Neural crest cell (in vitro differentiated cells): ENCODE measurements around the gene MEGF9. TPM values are rescaled to one million over a fixed set of nuclear protein-coding genes. Genes with fewer than 3 reads are reported as not detected.

Experiments
- DNase-seq: peaks from one replicate; pipeline ENCODE4 v3.0.0; 2021; ENCODE audit warnings: low read depth, mixed read lengths, low spot score
- H3K27ac Mint-ChIP-seq: one replicate; pipeline ENCODE4 v1.8.0; 2021; ENCODE audit warnings: mild to moderate bottlenecking, mixed read lengths; ENCODE audit not compliant: unreplicated experiment
- H3K27me3 Mint-ChIP-seq: 2 replicates; pipeline ENCODE4 v1.8.0; 2021; ENCODE audit warnings: low read depth, mild to moderate bottlenecking, mixed read lengths
- H3K36me3 Mint-ChIP-seq: 2 replicates; pipeline ENCODE4 v1.8.0; 2021; ENCODE audit warnings: low read depth, mild to moderate bottlenecking, mixed read lengths
- H3K4me1 Mint-ChIP-seq: 2 replicates; pipeline ENCODE4 v1.8.0; 2021; ENCODE audit warnings: mixed read lengths
- H3K4me3 Mint-ChIP-seq: one replicate; pipeline ENCODE4 v1.8.0; 2021; ENCODE audit warnings: mild to moderate bottlenecking, mixed read lengths
- H3K9me3 Mint-ChIP-seq: 2 replicates; pipeline ENCODE4 v1.8.0; 2021; ENCODE audit warnings: mixed read lengths
- total RNA-seq: library from RNA; stranded (reverse); gene quantifications from 2 replicates; pipeline ENCODE4 v1.2.1, GENCODE V29; 2021
- TF ChIP-seq, protein P1 (sequence below): fragments of 200-600 bp; sonication (generic); conservative IDR thresholded peaks from 2 replicates; pipeline ENCODE4 v1.5.0; 2021; ENCODE audit warnings: antibody characterized with exemption, mild to moderate bottlenecking

The MEGF9 gene
- total RNA-seq, 1 donor from 2014 or later = 22.2 TPM

DNA sequence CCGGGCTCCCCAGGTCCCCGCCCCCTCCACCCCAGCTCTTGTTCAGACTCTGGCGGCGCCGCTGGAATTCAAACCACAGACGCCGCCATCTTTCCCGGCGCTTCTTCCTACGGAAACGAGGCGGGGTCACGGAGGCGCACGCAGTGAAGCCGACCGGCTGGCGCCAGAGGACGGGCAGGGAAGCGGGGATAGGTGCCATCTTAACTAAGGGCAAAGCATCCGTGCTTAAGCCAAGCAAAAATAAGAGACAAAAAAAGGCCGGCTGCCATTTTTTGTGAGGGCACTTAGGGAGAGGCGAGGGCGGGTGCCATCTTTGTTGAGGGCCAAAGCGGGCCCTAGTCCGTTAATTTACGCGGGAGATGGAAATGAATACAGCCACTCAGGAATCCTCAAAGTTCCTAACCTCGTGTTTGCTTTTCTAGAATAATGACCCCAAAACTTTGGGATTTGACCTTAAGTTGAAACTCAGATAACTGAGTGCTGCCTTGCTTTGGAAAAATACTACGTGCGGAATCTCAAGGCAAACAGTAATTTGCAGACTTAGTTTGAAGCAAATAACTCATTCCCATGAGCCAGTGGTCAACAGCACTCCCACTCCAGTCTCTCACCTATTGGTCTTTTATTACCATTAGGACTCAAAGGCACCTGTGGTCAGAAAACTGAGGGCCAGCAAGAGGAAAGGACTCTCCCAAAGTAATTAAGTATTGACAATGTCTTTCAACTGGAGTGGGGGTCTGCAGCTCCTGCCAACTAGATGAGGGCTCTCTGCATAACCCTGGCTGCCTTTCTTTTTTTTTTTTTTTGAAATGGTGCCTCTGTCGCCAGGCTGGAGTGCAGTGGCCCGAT is 134.0 kb downstream of the MEGF9 start, which contains the start of gene CDK5RAP2:
TSS of gene CDK5RAP2 (minus strand) at position 117 of the 846 bp plus-strand sequence. CDS start 189 bp downstream, outside the sequence.
- TF ChIP-seq, protein P1, sequence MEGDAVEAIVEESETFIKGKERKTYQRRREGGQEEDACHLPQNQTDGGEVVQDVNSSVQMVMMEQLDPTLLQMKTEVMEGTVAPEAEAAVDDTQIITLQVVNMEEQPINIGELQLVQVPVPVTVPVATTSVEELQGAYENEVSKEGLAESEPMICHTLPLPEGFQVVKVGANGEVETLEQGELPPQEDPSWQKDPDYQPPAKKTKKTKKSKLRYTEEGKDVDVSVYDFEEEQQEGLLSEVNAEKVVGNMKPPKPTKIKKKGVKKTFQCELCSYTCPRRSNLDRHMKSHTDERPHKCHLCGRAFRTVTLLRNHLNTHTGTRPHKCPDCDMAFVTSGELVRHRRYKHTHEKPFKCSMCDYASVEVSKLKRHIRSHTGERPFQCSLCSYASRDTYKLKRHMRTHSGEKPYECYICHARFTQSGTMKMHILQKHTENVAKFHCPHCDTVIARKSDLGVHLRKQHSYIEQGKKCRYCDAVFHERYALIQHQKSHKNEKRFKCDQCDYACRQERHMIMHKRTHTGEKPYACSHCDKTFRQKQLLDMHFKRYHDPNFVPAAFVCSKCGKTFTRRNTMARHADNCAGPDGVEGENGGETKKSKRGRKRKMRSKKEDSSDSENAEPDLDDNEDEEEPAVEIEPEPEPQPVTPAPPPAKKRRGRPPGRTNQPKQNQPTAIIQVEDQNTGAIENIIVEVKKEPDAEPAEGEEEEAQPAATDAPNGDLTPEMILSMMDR = no peak
- peak; percentile 81 for DNase-seq
- H3K4me3 Mint-ChIP-seq = peak within 1 kb of the TSS; percentile 99
- peak within 1 kb of the TSS; percentile 96 for H3K27ac Mint-ChIP-seq
- H3K36me3 Mint-ChIP-seq = peaks cover 6% of the 10 kb centered on the region
- peaks cover 54% of the 10 kb centered on the region for H3K4me1 Mint-ChIP-seq
- peaks cover 3% of the 10 kb centered on the region for H3K9me3 Mint-ChIP-seq
- H3K27me3 Mint-ChIP-seq = no peaks in the 10 kb centered on the region

DNA sequence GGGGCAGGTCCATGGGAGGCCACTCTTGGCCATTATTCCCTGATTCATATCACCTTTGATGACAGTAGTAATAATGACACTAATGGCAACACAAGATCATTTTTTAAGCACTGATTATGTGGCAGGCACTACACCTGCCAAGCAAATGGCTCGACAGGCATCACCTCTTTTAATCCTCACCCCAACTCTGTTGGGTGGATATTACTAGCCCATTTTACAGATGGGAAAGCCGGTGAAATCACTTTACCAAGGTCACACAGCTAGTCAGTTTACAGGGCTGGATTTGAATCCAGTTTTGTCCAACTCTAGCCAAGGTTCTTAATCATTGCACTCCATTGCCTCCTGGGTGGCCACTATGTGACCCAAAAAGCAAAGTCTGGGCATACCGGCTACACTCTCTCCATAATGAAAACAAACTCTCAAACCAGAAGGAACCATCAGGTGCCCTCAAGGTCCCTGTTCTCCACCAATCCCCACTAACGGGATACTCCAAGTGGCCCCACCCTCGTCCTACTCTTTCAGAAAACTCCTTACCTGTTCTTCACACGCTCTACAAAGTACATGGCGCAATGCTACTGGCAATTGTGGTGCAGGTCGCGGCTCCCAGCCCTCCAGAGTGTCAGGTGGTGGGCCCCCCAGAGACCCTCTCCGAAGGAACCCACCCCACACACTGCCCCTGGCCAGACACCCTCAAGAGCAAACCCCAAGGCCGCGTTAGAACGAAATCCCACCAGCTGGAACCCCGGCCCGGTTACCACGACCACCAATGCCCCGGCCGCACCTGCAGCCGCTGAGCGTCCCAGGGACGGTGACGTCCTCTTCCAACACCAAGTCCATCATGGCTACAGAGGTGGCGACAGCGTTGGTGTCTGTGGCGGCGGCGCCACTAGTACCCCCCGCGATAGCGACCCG is 134.9 kb downstream of the MEGF9 start:
- TF ChIP-seq, protein P1 = no peak
- DNase-seq = no peak
- Mint-ChIP-seq H3K27ac (peak overlapping the region; percentile 96), H3K27me3 (no peaks in the 10 kb centered on the region), H3K36me3 (peaks cover 6% of the 10 kb centered on the region), H3K4me3 (peak overlapping the region; percentile 99), H3K4me1 (peaks cover 45% of the 10 kb centered on the region), H3K9me3 (peaks cover 3% of the 10 kb centered on the region)

DNA sequence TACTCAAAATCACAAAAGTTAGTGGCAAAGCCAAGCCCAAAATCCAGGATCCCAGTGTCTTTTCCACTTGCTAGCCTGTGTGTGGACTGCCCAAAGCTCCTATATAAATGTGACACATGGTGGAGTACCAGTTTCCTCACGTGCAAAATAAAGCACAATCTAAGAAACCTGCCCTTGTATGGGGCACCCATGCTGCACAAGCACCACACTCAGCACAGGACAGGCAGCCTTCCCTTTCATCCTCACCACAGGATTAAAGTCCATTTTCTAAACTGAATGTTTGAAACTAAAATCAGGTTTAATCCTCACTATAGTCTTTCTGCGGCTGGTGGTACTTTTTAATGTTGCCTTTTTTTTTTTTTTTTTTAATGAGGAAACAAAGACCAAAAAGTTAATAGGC is 139.8 kb downstream of the MEGF9 start:
- H3K27me3 Mint-ChIP-seq = no peaks in the 10 kb centered on the region
- no peak overlapping the region for H3K4me3 Mint-ChIP-seq
- no peaks in the 10 kb centered on the region for H3K9me3 Mint-ChIP-seq
- DNase-seq = no peak
- TF ChIP-seq, protein P1 = no peak
- H3K27ac Mint-ChIP-seq = no peak overlapping the region
- peaks cover 5% of the 10 kb centered on the region for H3K36me3 Mint-ChIP-seq
- H3K4me1 Mint-ChIP-seq = peaks cover 23% of the 10 kb centered on the region

DNA sequence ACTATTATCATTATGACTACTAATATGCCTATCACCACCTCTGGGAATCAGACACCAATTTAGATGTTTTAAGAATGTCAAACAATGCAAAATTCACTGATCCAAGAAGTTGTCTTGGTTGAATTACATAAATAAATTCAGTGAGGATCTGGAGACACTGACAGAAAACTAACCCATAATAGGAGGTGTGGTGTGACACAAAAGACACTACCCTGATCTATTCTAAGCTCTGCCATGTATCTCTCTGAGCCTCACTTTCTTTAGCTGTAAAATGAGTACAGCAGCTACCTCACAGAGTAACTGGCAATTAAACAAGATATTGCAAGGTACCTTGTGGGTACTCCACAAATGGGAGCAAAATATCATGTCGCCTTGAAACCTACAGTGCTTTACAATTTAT is 141.8 kb downstream of the MEGF9 start:
- no peak for DNase-seq
- H3K9me3 Mint-ChIP-seq = no peaks in the 10 kb centered on the region
- no peak overlapping the region for H3K27ac Mint-ChIP-seq
- H3K36me3 Mint-ChIP-seq = peaks cover 9% of the 10 kb centered on the region
- no peak overlapping the region for H3K4me3 Mint-ChIP-seq
- TF ChIP-seq, protein P1 = no peak
- H3K27me3 Mint-ChIP-seq = no peaks in the 10 kb centered on the region
- H3K4me1 Mint-ChIP-seq = peaks cover 8% of the 10 kb centered on the region

DNA sequence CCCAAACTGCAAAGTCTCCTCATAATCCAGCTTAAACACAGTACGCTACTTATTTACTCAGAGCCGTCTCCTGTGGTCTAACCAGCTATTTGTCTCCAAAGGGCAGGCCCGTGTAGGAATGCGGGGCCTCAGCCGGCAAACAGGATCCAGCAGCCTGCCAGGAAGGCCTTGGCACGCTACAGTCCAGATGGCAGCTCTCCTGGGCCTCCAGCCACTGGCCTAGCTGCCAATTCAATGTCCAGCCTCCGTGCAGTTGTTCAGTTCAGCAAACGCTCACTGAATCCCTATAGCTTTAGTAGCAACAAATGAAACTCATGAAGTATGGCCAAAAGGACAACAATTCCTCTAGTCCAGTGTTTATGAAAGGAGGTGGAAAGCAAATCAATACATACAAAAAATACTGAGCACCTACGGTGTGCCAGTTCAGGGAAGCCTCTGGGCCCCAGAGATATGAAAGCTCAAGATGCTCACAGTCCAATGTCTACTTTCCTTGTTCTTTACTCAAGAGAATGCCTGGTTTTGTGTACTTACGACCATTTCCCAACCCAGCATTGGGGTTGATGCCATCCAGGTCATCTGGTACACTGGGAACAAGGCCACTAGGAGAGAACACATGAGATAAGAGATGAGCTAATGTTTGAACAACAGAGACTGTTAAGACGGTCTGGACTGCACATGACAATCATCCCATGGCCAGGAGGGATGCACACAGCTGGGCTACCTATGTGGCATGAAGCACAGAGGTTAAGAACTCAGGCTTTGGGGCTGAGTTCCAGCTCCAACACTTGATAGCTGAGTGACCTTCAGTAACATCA is 142.6 kb downstream of the MEGF9 start:
- H3K27me3 Mint-ChIP-seq = no peaks in the 10 kb centered on the region
- TF ChIP-seq, protein P1 = no peak
- H3K4me1 Mint-ChIP-seq = no peaks in the 10 kb centered on the region
- H3K36me3 Mint-ChIP-seq = peaks cover 10% of the 10 kb centered on the region
- no peak for DNase-seq
- H3K27ac Mint-ChIP-seq = no peak overlapping the region
- no peak overlapping the region for H3K4me3 Mint-ChIP-seq
- H3K9me3 Mint-ChIP-seq = no peaks in the 10 kb centered on the region
